GM12865 (cell line): Measurements from ENCODE around the gene VCAN.

Experiments used
- DNase-seq: peaks from one replicate; pipeline ENCODE4 v3.0.0; 2010; ENCODE audit warnings: low read depth
- H3K4me3 ChIP-seq: 2 replicates; pipeline ENCODE4 v1.5.1; 2011; ENCODE audit warnings: mild to moderate bottlenecking, low read depth, low read length, control low read depth
- CTCF ChIP-seq: IDR thresholded peaks from 2 replicates; pipeline ENCODE4 v1.5.1; 2011; ENCODE audit warnings: low read length, control low read depth, low read depth, inconsistent platforms; ENCODE audit not compliant: insufficient read depth; ENCODE audit errors: missing control alignments

Gene VCAN

GRCh38 chr5:83473346-83474160 lies 2.0 kb downstream of the VCAN start:
- peak overlapping the region; percentile 83 for H3K4me3 ChIP-seq
- TF ChIP-seq CTCF: peak; percentile 78
- peak; percentile 83 for DNase-seq

GRCh38 chr5:83474161-83474796 lies 2.7 kb downstream of the VCAN start:
- DNase-seq: peak; percentile 82
- TF ChIP-seq CTCF: no peak
- peak overlapping the region; percentile 83 for H3K4me3 ChIP-seq

GRCh38 chr5:83474991-83475390 lies 3.4 kb downstream of the VCAN start:
- peak overlapping the region; percentile 83 for H3K4me3 ChIP-seq
- no peak for DNase-seq
- TF ChIP-seq CTCF: no peak

- no peak overlapping the region for H3K4me3 ChIP-seq
- DNase-seq: no peak
- no peak for TF ChIP-seq CTCF
Measured at GRCh38 chr5:83475391-83475863, 3.9 kb downstream of the VCAN start.

- H3K4me3 ChIP-seq: no peak overlapping the region
- no peak for TF ChIP-seq CTCF
- DNase-seq: no peak
Measured at GRCh38 chr5:83475935-83476814, 4.6 kb downstream of the VCAN start.

GRCh38 chr5:83482961-83483360 lies 11.4 kb downstream of the VCAN start:
- H3K4me3 ChIP-seq: no peak overlapping the region
- TF ChIP-seq CTCF: no peak
- DNase-seq: no peak
